Uterus (tissue), 2 donors: Measurements from ENCODE around the gene ABTB1.

ENCODE experiments used
- POLR2A ChIP-seq, 2 donors: fragments of 450-650 bp; IDR thresholded peaks; one replicate each; pipeline ENCODE4 v1.6.1; 2016; ENCODE audit warnings: antibody characterized with exemption in 2 of 2, mild to moderate bottlenecking in 1 of 2, moderate library complexity in 1 of 2
- TF ChIP-seq, protein P1 (sequence below), 4 experiments: fragments of 200-600 bp in 2 of 4; fragments of 450-650 bp in 2 of 4; sonication (generic) in 2 of 4; IDR thresholded peaks; one replicate each; pipeline ENCODE4 v1.5.1; 2016 to 2019; ENCODE audit warnings: antibody characterized with exemption in 4 of 4, mild to moderate bottlenecking in 2 of 4, moderate library complexity in 1 of 4

DNA sequence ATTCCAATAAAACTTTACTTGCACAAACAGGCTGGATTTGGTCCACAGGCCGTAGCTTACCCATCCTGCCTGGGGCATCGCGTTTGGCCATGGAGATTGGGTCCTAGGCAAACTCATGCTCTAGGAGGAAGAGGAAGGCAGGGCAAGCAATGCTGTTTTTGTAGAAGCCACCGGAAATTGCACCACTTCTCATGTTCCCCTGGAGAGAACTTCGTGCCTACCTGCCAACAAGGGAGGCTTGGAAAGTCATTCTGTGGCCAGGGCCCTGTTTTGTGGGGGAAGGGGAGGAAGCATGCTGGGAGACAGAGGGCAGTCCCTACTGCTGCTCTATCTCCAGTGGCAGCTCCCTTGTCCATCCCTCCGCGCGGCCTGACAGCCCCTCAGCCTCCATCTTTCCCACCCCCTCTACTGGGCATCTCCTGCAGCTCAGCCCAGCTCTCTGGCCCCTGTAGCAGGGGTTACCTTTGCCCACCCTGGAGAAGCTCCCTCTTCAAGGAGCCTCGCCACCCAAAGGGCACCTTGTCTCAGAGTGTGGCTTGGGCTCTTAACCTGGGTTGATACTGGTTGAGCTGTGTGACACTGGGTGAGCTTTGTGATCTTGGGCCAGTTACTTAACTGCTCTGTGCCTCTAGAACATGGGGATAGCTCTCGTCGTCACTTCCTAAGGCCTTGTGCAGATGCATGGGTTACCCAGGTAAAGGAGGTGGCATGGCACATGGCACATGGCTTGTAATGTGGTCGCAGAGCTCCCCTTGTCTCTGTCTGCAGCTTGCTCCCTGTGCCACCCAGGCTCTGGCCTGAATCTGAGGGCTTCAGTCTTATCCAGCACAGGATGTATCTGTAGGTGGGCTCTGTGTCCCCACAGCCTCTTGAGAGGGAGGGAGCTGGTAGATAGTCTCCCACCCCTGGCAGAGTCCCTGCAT lies 6.1 kb downstream of the ABTB1 start:
- TF ChIP-seq, protein P1, sequence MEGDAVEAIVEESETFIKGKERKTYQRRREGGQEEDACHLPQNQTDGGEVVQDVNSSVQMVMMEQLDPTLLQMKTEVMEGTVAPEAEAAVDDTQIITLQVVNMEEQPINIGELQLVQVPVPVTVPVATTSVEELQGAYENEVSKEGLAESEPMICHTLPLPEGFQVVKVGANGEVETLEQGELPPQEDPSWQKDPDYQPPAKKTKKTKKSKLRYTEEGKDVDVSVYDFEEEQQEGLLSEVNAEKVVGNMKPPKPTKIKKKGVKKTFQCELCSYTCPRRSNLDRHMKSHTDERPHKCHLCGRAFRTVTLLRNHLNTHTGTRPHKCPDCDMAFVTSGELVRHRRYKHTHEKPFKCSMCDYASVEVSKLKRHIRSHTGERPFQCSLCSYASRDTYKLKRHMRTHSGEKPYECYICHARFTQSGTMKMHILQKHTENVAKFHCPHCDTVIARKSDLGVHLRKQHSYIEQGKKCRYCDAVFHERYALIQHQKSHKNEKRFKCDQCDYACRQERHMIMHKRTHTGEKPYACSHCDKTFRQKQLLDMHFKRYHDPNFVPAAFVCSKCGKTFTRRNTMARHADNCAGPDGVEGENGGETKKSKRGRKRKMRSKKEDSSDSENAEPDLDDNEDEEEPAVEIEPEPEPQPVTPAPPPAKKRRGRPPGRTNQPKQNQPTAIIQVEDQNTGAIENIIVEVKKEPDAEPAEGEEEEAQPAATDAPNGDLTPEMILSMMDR (IDR thresholded peaks at IDR 0.05): no peak
- no peak for TF ChIP-seq POLR2A (IDR thresholded peaks at IDR 0.05)
